SU-DHL-6 (cell line): ENCODE data around the gene MS4A10.

ENCODE experiments used
- CTCF ChIP-seq: fragments of 200-600 bp; sonication (generic); IDR thresholded peaks from one replicate; pipeline ENCODE4 v1.5.1; 2017; ENCODE audit warnings: antibody characterized with exemption, mild to moderate bottlenecking, low read length, moderate library complexity; ENCODE audit not compliant: insufficient read depth, poor library complexity, severe bottlenecking
- EZH2phosphoT487 ChIP-seq: fragments of 200-600 bp; sonication (generic), shearing (Covaris generic); conservative IDR thresholded peaks from 2 replicates; pipeline ENCODE4 v1.6.1; 2018; ENCODE audit warnings: mild to moderate bottlenecking, antibody characterized with exemption, low read length, moderate library complexity, mixed read lengths

GRCh38 chr11:60748225-60748624, 36.9 kb upstream of the MS4A10 start:
- TF ChIP-seq CTCF (no peak), EZH2phosphoT487 (no peak)
